ENCODE results near the gene ELL2.

ELL2 gene

DNA sequence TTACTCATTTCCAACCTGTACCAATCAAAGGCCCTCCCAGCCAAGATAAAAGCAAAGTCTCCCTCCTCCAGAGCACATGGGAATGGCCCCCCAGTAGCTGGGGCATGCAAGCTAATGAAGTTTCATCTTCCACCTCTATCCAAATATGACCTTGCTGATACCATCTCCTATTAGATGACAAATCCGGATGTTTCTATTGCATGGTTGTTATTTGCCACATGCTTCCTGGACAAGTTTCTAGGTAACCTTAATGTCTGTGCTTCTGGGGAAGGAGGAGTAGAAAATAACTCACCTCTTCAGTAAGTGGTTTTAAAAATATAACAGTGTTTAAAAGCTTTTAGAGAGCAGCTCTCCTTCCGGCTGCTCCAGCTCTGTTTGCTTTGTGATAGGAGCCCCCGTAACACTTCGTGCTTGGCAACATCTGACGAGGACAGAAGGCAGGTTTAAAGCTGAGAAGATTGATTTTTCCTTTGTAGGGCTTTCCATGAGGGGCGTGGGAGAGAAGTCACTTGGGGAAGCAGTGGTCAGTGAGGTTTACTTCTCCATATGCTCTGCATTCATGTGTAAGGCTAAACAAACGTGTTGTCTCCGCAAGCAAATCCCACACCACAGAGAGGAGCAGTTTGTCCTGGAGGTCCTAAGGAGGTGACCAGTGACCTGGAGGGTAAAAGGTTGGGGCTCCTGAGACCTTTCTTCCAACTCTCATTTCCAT is 98.8 kb downstream of the ELL2 start:
- H2BK120ac ChIP-seq (ENCODE audit: low read depth, low read length), result no peak overlapping the region
- H3K36me3 ChIP-seq (replicated peaks in 1 of 2; ENCODE audit: control insufficient read depth in 2 of 2, insufficient read depth in 2 of 2, low read length in 2 of 2), result no peaks in the 10 kb centered on the region
- H3K4ac ChIP-seq (ENCODE audit: low read length), result no peak overlapping the region
- no peak overlapping the region for H4K8ac ChIP-seq (ENCODE audit: low read depth, low read length)
- peaks cover 0 to 6% of the 10 kb centered on the region in 2 donors for H3K9me3 ChIP-seq (replicated peaks in 1 of 2; ENCODE audit: control insufficient read depth in 2 of 2, insufficient read depth in 1 of 2, low read depth in 1 of 2, low read length in 2 of 2)
- H2BK5ac ChIP-seq (ENCODE audit: low read length), result no peak overlapping the region
- H3K79me1 ChIP-seq (ENCODE audit: low read depth, low read length), result no peaks in the 10 kb centered on the region
- DNase-seq (ENCODE audit: low spot score), result no peak
- no peak overlapping the region for H3K4me2 ChIP-seq (ENCODE audit: insufficient read depth, low read length, poor library complexity, severe bottlenecking)
- no peak overlapping the region for H3K18ac ChIP-seq (ENCODE audit: low read length)
- H3K23ac ChIP-seq (ENCODE audit: low read depth, low read length, poor library complexity), result no peak overlapping the region
- no peak overlapping the region for H2AK5ac ChIP-seq (ENCODE audit: low read depth, low read length)
- H3K14ac ChIP-seq (ENCODE audit: low read length), result no peak overlapping the region
- no peak overlapping the region for H4K91ac ChIP-seq (ENCODE audit: low read depth, low read length, poor library complexity)
- H3K27me3 ChIP-seq (ENCODE audit: control insufficient read depth in 3 of 3, insufficient read depth in 3 of 3, low read depth in 1 of 3, low read length in 3 of 3), result no peaks in the 10 kb centered on the region
- H2BK12ac ChIP-seq (ENCODE audit: low read length), result no peak overlapping the region
- no peak overlapping the region for H3K4me3 ChIP-seq (ENCODE audit: low read length in 2 of 2)
- H2AFZ ChIP-seq (ENCODE audit: low read length), result no peak overlapping the region
- no CpG with 5 or more reads among the region's 8 CpGs for WGBS, 2 donors (ENCODE audit: extremely low coverage in 2 of 2, insufficient read length in 2 of 2, insufficient replicate concordance in 1 of 2)
- no peak overlapping the region for H3K27ac ChIP-seq (replicated peaks; ENCODE audit: low read length)
- H3K4me1 ChIP-seq (ENCODE audit: control insufficient read depth in 2 of 2, insufficient read depth in 1 of 2, low read depth in 1 of 2, low read length in 2 of 2), result peaks cover 18 to 31% of the 10 kb centered on the region in 2 donors
- no peak overlapping the region for H2BK15ac ChIP-seq (ENCODE audit: low read length)
- H3K9ac ChIP-seq (ENCODE audit: low read depth, low read length, poor library complexity), result no peak overlapping the region

DNA sequence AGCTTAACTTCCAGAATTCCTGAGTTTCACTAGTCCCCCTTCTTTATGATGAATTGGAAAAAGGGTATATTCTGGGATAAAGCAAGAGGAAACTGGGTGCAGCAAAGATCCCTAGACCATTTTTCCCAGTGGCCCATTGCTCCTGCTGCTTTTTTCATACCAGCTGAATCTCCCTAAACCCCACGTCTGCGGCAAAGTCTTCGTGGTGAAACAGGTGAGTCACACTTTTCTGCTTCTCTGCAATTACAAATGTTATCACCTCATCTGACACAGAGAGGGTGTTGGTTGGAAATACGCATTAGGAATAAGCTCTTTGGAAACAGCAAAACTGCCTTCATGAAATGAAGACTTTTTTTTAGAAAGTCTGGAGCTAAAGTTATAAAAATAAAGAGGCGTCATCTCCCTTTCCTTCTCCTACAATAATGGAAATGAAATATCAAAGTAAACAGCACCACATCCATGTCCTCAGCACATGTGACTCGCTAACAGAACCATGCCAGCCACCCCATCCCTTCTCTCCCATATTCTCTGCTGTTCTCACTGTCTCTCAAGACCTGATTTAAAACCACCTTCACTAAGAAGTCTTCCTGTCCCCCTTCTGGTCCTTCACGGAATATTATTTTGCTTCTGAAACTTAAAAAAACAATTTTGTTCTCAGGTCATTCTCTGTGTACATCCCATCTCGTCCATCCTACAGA is 99.6 kb downstream of the ELL2 start:
- H3K4ac ChIP-seq (ENCODE audit: low read length), result no peak overlapping the region
- no peak overlapping the region for H3K4me3 ChIP-seq (ENCODE audit: low read length in 2 of 2)
- no peak overlapping the region for H2AFZ ChIP-seq (ENCODE audit: low read length)
- H3K27me3 ChIP-seq (ENCODE audit: control insufficient read depth in 3 of 3, insufficient read depth in 3 of 3, low read depth in 1 of 3, low read length in 3 of 3), result no peaks in the 10 kb centered on the region
- no peaks in the 10 kb centered on the region for H3K36me3 ChIP-seq (replicated peaks in 1 of 2; ENCODE audit: control insufficient read depth in 2 of 2, insufficient read depth in 2 of 2, low read length in 2 of 2)
- no peak overlapping the region for H2BK5ac ChIP-seq (ENCODE audit: low read length)
- H3K18ac ChIP-seq (ENCODE audit: low read length), result no peak overlapping the region
- WGBS, 2 donors (ENCODE audit: extremely low coverage in 2 of 2, insufficient read length in 2 of 2, insufficient replicate concordance in 1 of 2), result no CpG with 5 or more reads among the region's 8 CpGs
- H4K91ac ChIP-seq (ENCODE audit: low read depth, low read length, poor library complexity), result no peak overlapping the region
- no peak overlapping the region for H3K27ac ChIP-seq (replicated peaks; ENCODE audit: low read length)
- no peak overlapping the region for H4K8ac ChIP-seq (ENCODE audit: low read depth, low read length)
- H2AK5ac ChIP-seq (ENCODE audit: low read depth, low read length), result no peak overlapping the region
- H2BK15ac ChIP-seq (ENCODE audit: low read length), result no peak overlapping the region
- H3K4me2 ChIP-seq (ENCODE audit: insufficient read depth, low read length, poor library complexity, severe bottlenecking), result no peak overlapping the region
- no peak for DNase-seq (ENCODE audit: low spot score)
- no peaks in the 10 kb centered on the region for H3K79me1 ChIP-seq (ENCODE audit: low read depth, low read length)
- no peak overlapping the region for H2BK120ac ChIP-seq (ENCODE audit: low read depth, low read length)
- peaks cover 0 to 4% of the 10 kb centered on the region in 2 donors for H3K9me3 ChIP-seq (replicated peaks in 1 of 2; ENCODE audit: control insufficient read depth in 2 of 2, insufficient read depth in 1 of 2, low read depth in 1 of 2, low read length in 2 of 2)
- H3K14ac ChIP-seq (ENCODE audit: low read length), result no peak overlapping the region
- peaks cover 25 to 36% of the 10 kb centered on the region in 2 donors for H3K4me1 ChIP-seq (ENCODE audit: control insufficient read depth in 2 of 2, insufficient read depth in 1 of 2, low read depth in 1 of 2, low read length in 2 of 2)
- no peak overlapping the region for H2BK12ac ChIP-seq (ENCODE audit: low read length)
- no peak overlapping the region for H3K23ac ChIP-seq (ENCODE audit: low read depth, low read length, poor library complexity)
- no peak overlapping the region for H3K9ac ChIP-seq (ENCODE audit: low read depth, low read length, poor library complexity)

DNA sequence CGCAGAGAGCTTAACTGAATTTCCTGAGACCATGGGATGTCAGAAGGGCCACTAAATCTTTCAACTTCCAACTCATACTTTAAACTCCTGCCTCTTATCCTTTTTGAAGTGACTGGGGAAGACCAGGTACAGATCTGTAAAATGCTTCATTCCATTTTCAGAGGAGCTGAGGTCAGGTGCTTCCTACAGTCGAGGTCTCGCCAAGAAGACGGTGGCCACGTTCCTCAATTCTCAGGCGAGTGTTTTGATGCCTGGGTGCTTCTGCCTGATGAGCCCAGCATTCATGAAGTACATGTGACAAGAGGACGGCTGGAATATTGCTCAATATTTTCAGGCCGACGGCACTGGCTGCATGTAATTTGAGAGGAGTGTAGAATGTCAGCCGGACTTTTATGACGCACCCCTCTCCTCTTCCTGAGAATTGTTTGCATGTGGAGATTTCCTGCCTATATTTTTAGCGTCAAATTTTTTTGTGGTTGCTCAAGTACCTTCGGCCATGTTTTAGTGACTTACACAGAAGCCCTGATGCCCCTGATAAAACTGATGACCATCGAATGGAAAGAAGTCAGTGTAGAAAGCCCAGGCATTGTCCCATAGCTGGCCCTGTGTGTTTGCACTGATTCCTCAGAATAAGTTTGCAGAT is 100.3 kb downstream of the ELL2 start:
- Histone ChIP-seq H2BK15ac (ENCODE audit: low read length) (no peak overlapping the region), H3K36me3 (replicated peaks in 1 of 2; ENCODE audit: control insufficient read depth in 2 of 2, insufficient read depth in 2 of 2, low read length in 2 of 2) (no peaks in the 10 kb centered on the region), H3K4me1 (ENCODE audit: control insufficient read depth in 2 of 2, insufficient read depth in 1 of 2, low read depth in 1 of 2, low read length in 2 of 2) (peaks cover 30 to 42% of the 10 kb centered on the region in 2 donors), H3K27ac (replicated peaks; ENCODE audit: low read length) (no peak overlapping the region), H3K4me2 (ENCODE audit: insufficient read depth, low read length, poor library complexity, severe bottlenecking) (no peak overlapping the region), H3K4me3 (ENCODE audit: low read length in 2 of 2) (no peak overlapping the region), H3K18ac (ENCODE audit: low read length) (no peak overlapping the region), H3K14ac (ENCODE audit: low read length) (no peak overlapping the region), H3K4ac (ENCODE audit: low read length) (no peak overlapping the region), H3K23ac (ENCODE audit: low read depth, low read length, poor library complexity) (no peak overlapping the region), H3K9ac (ENCODE audit: low read depth, low read length, poor library complexity) (no peak overlapping the region), H2AFZ (ENCODE audit: low read length) (no peak overlapping the region), H2AK5ac (ENCODE audit: low read depth, low read length) (no peak overlapping the region), H4K8ac (ENCODE audit: low read depth, low read length) (no peak overlapping the region), H2BK12ac (ENCODE audit: low read length) (no peak overlapping the region), H2BK120ac (ENCODE audit: low read depth, low read length) (no peak overlapping the region), H3K79me1 (ENCODE audit: low read depth, low read length) (no peaks in the 10 kb centered on the region), H3K27me3 (ENCODE audit: control insufficient read depth in 3 of 3, insufficient read depth in 3 of 3, low read depth in 1 of 3, low read length in 3 of 3) (no peaks in the 10 kb centered on the region), H4K91ac (ENCODE audit: low read depth, low read length, poor library complexity) (no peak overlapping the region), H2BK5ac (ENCODE audit: low read length) (no peak overlapping the region), H3K9me3 (replicated peaks in 1 of 2; ENCODE audit: control insufficient read depth in 2 of 2, insufficient read depth in 1 of 2, low read depth in 1 of 2, low read length in 2 of 2) (peaks cover 0 to 4% of the 10 kb centered on the region in 2 donors)
- no peak for DNase-seq (ENCODE audit: low spot score)
- WGBS, 2 donors (ENCODE audit: extremely low coverage in 2 of 2, insufficient read length in 2 of 2, insufficient replicate concordance in 1 of 2), result no CpG with 5 or more reads among the region's 14 CpGs

DNA sequence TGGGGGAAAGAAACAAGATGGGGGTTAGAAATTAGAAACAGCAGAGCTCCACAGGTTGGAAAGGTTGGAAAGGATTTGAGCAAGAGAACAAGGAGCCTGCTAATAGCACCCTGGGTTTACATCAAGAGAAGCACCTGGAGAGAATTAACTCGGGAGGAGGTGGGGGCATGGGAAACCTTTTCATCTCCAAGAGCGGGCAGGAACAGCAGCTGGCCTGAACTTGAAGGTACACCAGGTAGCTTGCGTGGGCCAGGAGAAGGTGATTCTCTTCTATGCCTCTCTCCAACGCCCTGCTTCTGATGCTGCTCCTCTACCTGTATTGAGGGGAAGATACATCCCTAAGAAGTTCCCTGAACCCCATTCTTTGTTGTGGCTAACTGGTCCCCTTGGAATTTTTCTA is 102.0 kb downstream of the ELL2 start:
- no peak overlapping the region for H2BK12ac ChIP-seq (ENCODE audit: low read length)
- no peak overlapping the region for H3K23ac ChIP-seq (ENCODE audit: low read depth, low read length, poor library complexity)
- H2AK5ac ChIP-seq (ENCODE audit: low read depth, low read length), result no peak overlapping the region
- H3K27me3 ChIP-seq (ENCODE audit: control insufficient read depth in 3 of 3, insufficient read depth in 3 of 3, low read depth in 1 of 3, low read length in 3 of 3), result no peaks in the 10 kb centered on the region
- no peak overlapping the region for H3K4me2 ChIP-seq (ENCODE audit: insufficient read depth, low read length, poor library complexity, severe bottlenecking)
- H3K4ac ChIP-seq (ENCODE audit: low read length), result no peak overlapping the region
- H2BK5ac ChIP-seq (ENCODE audit: low read length), result no peak overlapping the region
- no peak overlapping the region for H3K4me3 ChIP-seq (ENCODE audit: low read length in 2 of 2)
- no peak overlapping the region for H2BK120ac ChIP-seq (ENCODE audit: low read depth, low read length)
- peaks cover 25 to 33% of the 10 kb centered on the region in 2 donors for H3K4me1 ChIP-seq (ENCODE audit: control insufficient read depth in 2 of 2, insufficient read depth in 1 of 2, low read depth in 1 of 2, low read length in 2 of 2)
- DNase-seq (ENCODE audit: low spot score), result no peak
- H4K8ac ChIP-seq (ENCODE audit: low read depth, low read length), result no peak overlapping the region
- no peak overlapping the region for H2BK15ac ChIP-seq (ENCODE audit: low read length)
- no peak overlapping the region for H4K91ac ChIP-seq (ENCODE audit: low read depth, low read length, poor library complexity)
- H3K18ac ChIP-seq (ENCODE audit: low read length), result no peak overlapping the region
- no CpG with 5 or more reads among the region's 4 CpGs for WGBS, 2 donors (ENCODE audit: extremely low coverage in 2 of 2, insufficient read length in 2 of 2, insufficient replicate concordance in 1 of 2)
- H3K27ac ChIP-seq (replicated peaks; ENCODE audit: low read length), result no peak overlapping the region
- peaks cover 0 to 4% of the 10 kb centered on the region in 2 donors for H3K9me3 ChIP-seq (replicated peaks in 1 of 2; ENCODE audit: control insufficient read depth in 2 of 2, insufficient read depth in 1 of 2, low read depth in 1 of 2, low read length in 2 of 2)
- no peak overlapping the region for H3K9ac ChIP-seq (ENCODE audit: low read depth, low read length, poor library complexity)
- no peaks in the 10 kb centered on the region for H3K79me1 ChIP-seq (ENCODE audit: low read depth, low read length)
- H2AFZ ChIP-seq (ENCODE audit: low read length), result peak overlapping the region; percentile 17
- H3K36me3 ChIP-seq (replicated peaks in 1 of 2; ENCODE audit: control insufficient read depth in 2 of 2, insufficient read depth in 2 of 2, low read length in 2 of 2), result no peaks in the 10 kb centered on the region
- H3K14ac ChIP-seq (ENCODE audit: low read length), result no peak overlapping the region
